ENCODE measurements around the gene SV2B.

SV2B gene

GRCh38 chr15:91099995-91100813, at the start of gene SV2B:
TSS of gene SV2B (plus strand) at chr15:91100257. CDS start at chr15:91226264, 126,007 bp downstream.
- peak; percentile 54 for DNase-seq
- no peak for TF ChIP-seq CTCF (IDR thresholded peaks at IDR 0.05; ENCODE audit: low read depth, low read length)
- H3K36me3 ChIP-seq = no peaks in the 10 kb centered on the region
- peak within 1 kb of the TSS; percentile 38 for H3K27ac ChIP-seq
- no peaks in the 10 kb centered on the region for H3K9me3 ChIP-seq (ENCODE audit: severe bottlenecking)
- H3K27me3 ChIP-seq (ENCODE audit: insufficient read depth, low read depth, severe bottlenecking) = no peaks in the 10 kb centered on the region
- peak within 1 kb of the TSS; percentile 81 for H3K4me3 ChIP-seq (ENCODE audit: low read depth, low read length)

GRCh38 chr15:91051248-91051647, 48.8 kb upstream of the SV2B start:
- no peaks in the 10 kb centered on the region for H3K36me3 ChIP-seq
- H3K27me3 ChIP-seq (ENCODE audit: insufficient read depth, low read depth, severe bottlenecking) = no peaks in the 10 kb centered on the region
- TF ChIP-seq CTCF (IDR thresholded peaks at IDR 0.05; ENCODE audit: low read depth, low read length) = no peak
- no peak for DNase-seq
- H3K4me3 ChIP-seq (ENCODE audit: low read depth, low read length) = no peak overlapping the region
- no peaks in the 10 kb centered on the region for H3K9me3 ChIP-seq (ENCODE audit: severe bottlenecking)
- H3K27ac ChIP-seq = no peak overlapping the region

- no peaks in the 10 kb centered on the region for H3K36me3 ChIP-seq
- no peaks in the 10 kb centered on the region for H3K9me3 ChIP-seq (ENCODE audit: severe bottlenecking)
- DNase-seq = no peak
- no peaks in the 10 kb centered on the region for H3K27me3 ChIP-seq (ENCODE audit: insufficient read depth, low read depth, severe bottlenecking)
- no peak for TF ChIP-seq CTCF (IDR thresholded peaks at IDR 0.05; ENCODE audit: low read depth, low read length)
- no peak overlapping the region for H3K27ac ChIP-seq
- H3K4me3 ChIP-seq (ENCODE audit: low read depth, low read length) = no peak overlapping the region
Measured at GRCh38 chr15:91054816-91055215, 45.2 kb upstream of the SV2B start.

- Histone ChIP-seq H3K27ac (no peak overlapping the region), H3K36me3 (no peaks in the 10 kb centered on the region), H3K9me3 (ENCODE audit: severe bottlenecking) (no peaks in the 10 kb centered on the region), H3K4me3 (ENCODE audit: low read depth, low read length) (no peak overlapping the region), H3K27me3 (ENCODE audit: insufficient read depth, low read depth, severe bottlenecking) (no peaks in the 10 kb centered on the region)
- peak; percentile 83 for TF ChIP-seq CTCF (IDR thresholded peaks at IDR 0.05; ENCODE audit: low read depth, low read length)
- peak; percentile 74 for DNase-seq
Measured at GRCh38 chr15:91055548-91056331, 44.3 kb upstream of the SV2B start.

- H3K27me3 ChIP-seq (ENCODE audit: insufficient read depth, low read depth, severe bottlenecking) = no peaks in the 10 kb centered on the region
- H3K36me3 ChIP-seq = no peaks in the 10 kb centered on the region
- no peak for DNase-seq
Measured at GRCh38 chr15:91061230-91061629, 38.8 kb upstream of the SV2B start.

More at GRCh38 chr15:91061230-91061629, 38.8 kb upstream of the SV2B start:
- no peak overlapping the region for H3K27ac ChIP-seq
- TF ChIP-seq CTCF (IDR thresholded peaks at IDR 0.05; ENCODE audit: low read depth, low read length) = no peak
- H3K4me3 ChIP-seq (ENCODE audit: low read depth, low read length) = no peak overlapping the region
- peaks cover 10% of the 10 kb centered on the region for H3K9me3 ChIP-seq (ENCODE audit: severe bottlenecking)

All from WERI-Rb-1 (cell line).